ENCODE results near the gene FRMD4B.

Gene FRMD4B

GRCh38 chr3:69385123-69385722 is 665 bp downstream of the FRMD4B start:
- Histone ChIP-seq H3K9me3 (ENCODE audit: insufficient read depth, low read depth, low read length) (no peaks in the 10 kb centered on the region), H2AFZ (ENCODE audit: low read length) (peak overlapping the region; percentile 85), H3K79me2 (ENCODE audit: insufficient read depth, low read length) (no peaks in the 10 kb centered on the region), H3K36me3 (ENCODE audit: insufficient read depth, low read length) (no peaks in the 10 kb centered on the region), H3K9ac (ENCODE audit: low read depth, low read length, poor library complexity, severe bottlenecking) (peak overlapping the region; percentile 26), H3K4me3 (ENCODE audit: low read length, poor library complexity, severe bottlenecking) (peak overlapping the region; percentile 71), H4K20me1 (ENCODE audit: insufficient read depth, low read length, poor library complexity, severe bottlenecking) (no peaks in the 10 kb centered on the region), H3K9me2 (replicated peaks; ENCODE audit: low read depth, low read length) (no peaks in the 10 kb centered on the region), H3K4me2 (ENCODE audit: low read depth, low read length, poor library complexity, severe bottlenecking) (peak overlapping the region; percentile 95), H3K27me3 (ENCODE audit: insufficient read depth, low read length, poor library complexity, severe bottlenecking) (peaks cover 25% of the 10 kb centered on the region), H3K4me1 (ENCODE audit: insufficient read depth, low read length, poor library complexity, severe bottlenecking) (peaks cover 13% of the 10 kb centered on the region), H3F3A (ENCODE audit: low read depth) (no peaks in the 10 kb centered on the region)
- TF ChIP-seq CTCF (conservative IDR thresholded peaks at IDR 0.05; ENCODE audit: low read length) (no peak), EZH2phosphoT487 (IDR thresholded peaks at IDR 0.05; ENCODE audit: borderline replicate concordance) (no peak)

GRCh38 chr3:69384326-69384725 is 1.6 kb downstream of the FRMD4B start:
- no peak for TF ChIP-seq EZH2phosphoT487 (IDR thresholded peaks at IDR 0.05; ENCODE audit: borderline replicate concordance)
- TF ChIP-seq CTCF (conservative IDR thresholded peaks at IDR 0.05; ENCODE audit: low read length), result no peak
- Histone ChIP-seq H2AFZ (ENCODE audit: low read length) (no peak overlapping the region), H3K36me3 (ENCODE audit: insufficient read depth, low read length) (no peaks in the 10 kb centered on the region), H3K9me3 (ENCODE audit: insufficient read depth, low read depth, low read length) (no peaks in the 10 kb centered on the region), H3K4me2 (ENCODE audit: low read depth, low read length, poor library complexity, severe bottlenecking) (no peak overlapping the region), H3F3A (ENCODE audit: low read depth) (no peaks in the 10 kb centered on the region), H4K20me1 (ENCODE audit: insufficient read depth, low read length, poor library complexity, severe bottlenecking) (no peaks in the 10 kb centered on the region), H3K79me2 (ENCODE audit: insufficient read depth, low read length) (no peaks in the 10 kb centered on the region), H3K27me3 (ENCODE audit: insufficient read depth, low read length, poor library complexity, severe bottlenecking) (peaks cover 25% of the 10 kb centered on the region), H3K9ac (ENCODE audit: low read depth, low read length, poor library complexity, severe bottlenecking) (no peak overlapping the region), H3K9me2 (replicated peaks; ENCODE audit: low read depth, low read length) (no peaks in the 10 kb centered on the region), H3K4me1 (ENCODE audit: insufficient read depth, low read length, poor library complexity, severe bottlenecking) (peaks cover 13% of the 10 kb centered on the region), H3K4me3 (ENCODE audit: low read length, poor library complexity, severe bottlenecking) (no peak overlapping the region)

- H4K20me1 ChIP-seq (ENCODE audit: insufficient read depth, low read length, poor library complexity, severe bottlenecking), result no peaks in the 10 kb centered on the region
- no peak overlapping the region for H3K9ac ChIP-seq (ENCODE audit: low read depth, low read length, poor library complexity, severe bottlenecking)
- H3K4me3 ChIP-seq (ENCODE audit: low read length, poor library complexity, severe bottlenecking), result no peak overlapping the region
- H3K4me2 ChIP-seq (ENCODE audit: low read depth, low read length, poor library complexity, severe bottlenecking), result no peak overlapping the region
- TF ChIP-seq CTCF (conservative IDR thresholded peaks at IDR 0.05; ENCODE audit: low read length) (no peak), EZH2phosphoT487 (IDR thresholded peaks at IDR 0.05; ENCODE audit: borderline replicate concordance) (no peak)
- H3K9me3 ChIP-seq (ENCODE audit: insufficient read depth, low read depth, low read length), result no peaks in the 10 kb centered on the region
- H3K27me3 ChIP-seq (ENCODE audit: insufficient read depth, low read length, poor library complexity, severe bottlenecking), result peaks cover 8% of the 10 kb centered on the region
- H3K79me2 ChIP-seq (ENCODE audit: insufficient read depth, low read length), result no peaks in the 10 kb centered on the region
- H3K9me2 ChIP-seq (replicated peaks; ENCODE audit: low read depth, low read length), result no peaks in the 10 kb centered on the region
- H2AFZ ChIP-seq (ENCODE audit: low read length), result no peak overlapping the region
- H3F3A ChIP-seq (ENCODE audit: low read depth), result no peaks in the 10 kb centered on the region
- H3K4me1 ChIP-seq (ENCODE audit: insufficient read depth, low read length, poor library complexity, severe bottlenecking), result no peaks in the 10 kb centered on the region
- no peaks in the 10 kb centered on the region for H3K36me3 ChIP-seq (ENCODE audit: insufficient read depth, low read length)
Measured at GRCh38 chr3:69379661-69380060, 6.2 kb downstream of the FRMD4B start.

All from Loucy (cell line).